MCF 10A (cell line): ENCODE results near the gene C9orf50. TPM values are rescaled to one million over a fixed set of nuclear protein-coding genes. Genes with fewer than 3 reads are reported as not detected.
A peak's percentile ranks its signal among the peaks of the same experiment; 100 is the strongest.

ENCODE experiments used
- BruUV-seq: library from RNA; stranded (reverse); fragments of 400-500 nt; replicated peaks from 2 replicates; lab custom pipeline; 2021; lab: Mats Ljungman, UMichigan
- CTCF ChIA-PET: fragments of 300-600 bp; sonication (Branson Sonifier 250); formaldehyde crosslinking; extraction: SDS; loops from one replicate; lab custom pipeline; 2021; ENCODE audit warnings: antibody characterized with exemption, inconsistent platforms; lab: Yijun Ruan, JAX
- POLR2A ChIA-PET: fragments of 300-600, 350-650 bp; sonication (Branson Sonifier 250); formaldehyde crosslinking; extraction: SDS; loops from one replicate; lab custom pipeline; 2020; ENCODE audit warnings: antibody characterized with exemption, inconsistent platforms; lab: Yijun Ruan, JAX
- DNase-seq: peaks from one replicate; pipeline ENCODE4 v3.0.0-alpha.2; 2018; ENCODE audit not compliant: unreplicated experiment
- H3K27ac Mint-ChIP-seq: one replicate; pipeline ENCODE4 v1.8.0; 2022; ENCODE audit warnings: mild to moderate bottlenecking, low read depth, mixed read lengths; ENCODE audit not compliant: unreplicated experiment
- H3K27me3 Mint-ChIP-seq: one replicate; pipeline ENCODE4 v1.8.0; 2022; ENCODE audit warnings: mixed read lengths; ENCODE audit not compliant: insufficient read depth, unreplicated experiment
- H3K36me3 Mint-ChIP-seq: one replicate; pipeline ENCODE4 v1.8.0; 2022; ENCODE audit warnings: mild to moderate bottlenecking, moderate library complexity, mixed read lengths; ENCODE audit not compliant: insufficient read depth, unreplicated experiment
- H3K4me1 Mint-ChIP-seq: one replicate; pipeline ENCODE4 v1.8.0; 2022; ENCODE audit warnings: mixed read lengths; ENCODE audit not compliant: insufficient read depth, unreplicated experiment
- H3K4me3 Mint-ChIP-seq: one replicate; pipeline ENCODE4 v1.8.0; 2022; ENCODE audit warnings: mild to moderate bottlenecking, moderate library complexity, mixed read lengths; ENCODE audit not compliant: unreplicated experiment
- H3K9me3 Mint-ChIP-seq: one replicate; pipeline ENCODE4 v1.8.0; 2022; ENCODE audit warnings: mixed read lengths; ENCODE audit not compliant: unreplicated experiment
- CTCF ChIP-seq: fragments of 200-600 bp; IDR thresholded peaks from one replicate; pipeline ENCODE4 v1.8.0; 2022; ENCODE audit warnings: antibody characterized with exemption, mild to moderate bottlenecking; ENCODE audit not compliant: unreplicated experiment
- intact Hi-C: fragments of 100-400 bp; cut with micrococcal nuclease; formaldehyde crosslinking; loops from 2 replicates; pipeline ENCODE4 v1.14.1; 2022
- total RNA-seq: library from RNA; stranded (reverse); gene quantifications from 2 replicates; pipeline ENCODE4 v1.2.3, GENCODE V29; 2022

C9orf50 gene
- total RNA-seq, 1 experiment from 2014 or later = not detected

GRCh38 chr9:129610473-129611306 is 10.2 kb downstream of the C9orf50 start:
- peak; percentile 66 for DNase-seq
- no peak overlapping the region for H3K27ac Mint-ChIP-seq
- CTCF ChIA-PET = interaction anchor here (0.6 to 4.6 kb wide), 21 partner anchors 10 to 497 kb away, joined by 3 to 50 read pairs (median 5); partner anchors contain the start of genes C9orf50 and IER5L
- H3K36me3 Mint-ChIP-seq = no peaks in the 10 kb centered on the region
- H3K4me1 Mint-ChIP-seq = peaks cover 13% of the 10 kb centered on the region
- POLR2A ChIA-PET = interaction anchor here (0.6 to 1.9 kb wide), 11 partner anchors 9 to 472 kb away, joined by 3 to 9 read pairs (median 4); no protein-coding TSS in a partner anchor
- peak; percentile 88 for TF ChIP-seq CTCF
- BruUV-seq = no TSS peak
- H3K4me3 Mint-ChIP-seq = peak overlapping the region; percentile 75
- intact Hi-C loops = loop anchor here (1.0 to 2.0 kb wide), 3 partner anchors 14 to 480 kb away; no protein-coding TSS in a partner anchor
- H3K27me3 Mint-ChIP-seq = no peaks in the 10 kb centered on the region
- no peaks in the 10 kb centered on the region for H3K9me3 Mint-ChIP-seq

GRCh38 chr9:129610213-129610472 is 10.8 kb downstream of the C9orf50 start:
- no peak overlapping the region for H3K27ac Mint-ChIP-seq
- peaks cover 13% of the 10 kb centered on the region for H3K4me1 Mint-ChIP-seq
- H3K9me3 Mint-ChIP-seq = no peaks in the 10 kb centered on the region
- no peak for TF ChIP-seq CTCF
- DNase-seq = no peak
- no TSS peak for BruUV-seq
- ChIA-PET POLR2A (no interaction called here), CTCF (no interaction called here)
- H3K27me3 Mint-ChIP-seq = no peaks in the 10 kb centered on the region
- peak overlapping the region; percentile 75 for H3K4me3 Mint-ChIP-seq
- H3K36me3 Mint-ChIP-seq = no peaks in the 10 kb centered on the region
- intact Hi-C loops = loop anchor here (1.0 to 2.0 kb wide), 3 partner anchors 15 to 479 kb away; no protein-coding TSS in a partner anchor

GRCh38 chr9:129609486-129610212 is 11.3 kb downstream of the C9orf50 start:
- no peak for TF ChIP-seq CTCF
- no peaks in the 10 kb centered on the region for H3K27me3 Mint-ChIP-seq
- BruUV-seq = no TSS peak
- CTCF ChIA-PET = interaction anchor here (1.0 to 2.7 kb wide), 9 partner anchors 11 to 479 kb away, joined by 3 to 25 read pairs (median 7); no protein-coding TSS in a partner anchor
- H3K4me3 Mint-ChIP-seq = peak overlapping the region; percentile 75
- H3K36me3 Mint-ChIP-seq = no peaks in the 10 kb centered on the region
- POLR2A ChIA-PET = interaction anchor here (1.0 to 2.9 kb wide), 2 partner anchors 436 to 469 kb away, joined by 3 to 13 read pairs; no protein-coding TSS in a partner anchor
- intact Hi-C loops = loop anchor here (1.0 to 5.0 kb wide), 5 partner anchors 15 to 479 kb away; no protein-coding TSS in a partner anchor
- no peaks in the 10 kb centered on the region for H3K9me3 Mint-ChIP-seq
- H3K4me1 Mint-ChIP-seq = peaks cover 13% of the 10 kb centered on the region
- H3K27ac Mint-ChIP-seq = no peak overlapping the region
- DNase-seq = peak; percentile 16
